ENCODE results near the gene WDR33.
A peak's percentile ranks its signal among the peaks of the same experiment; 100 is the strongest.
"Not testable (repeated sequence)": the region's sequence is repeated elsewhere in the genome, so short reads cannot be mapped to it uniquely, and the experiment has no call there.

The WDR33 gene

GRCh38 chr2:127810156-127810618, 784 bp downstream of the WDR33 start:
- intact Hi-C loops (cut with DNase I; ENCODE audit: low total_unique reads): loop anchor here (5.0 kb wide), 1 partner anchor 47 kb away; the partner anchor contains the start of gene POLR2D
- TF ChIP-seq, protein P1, sequence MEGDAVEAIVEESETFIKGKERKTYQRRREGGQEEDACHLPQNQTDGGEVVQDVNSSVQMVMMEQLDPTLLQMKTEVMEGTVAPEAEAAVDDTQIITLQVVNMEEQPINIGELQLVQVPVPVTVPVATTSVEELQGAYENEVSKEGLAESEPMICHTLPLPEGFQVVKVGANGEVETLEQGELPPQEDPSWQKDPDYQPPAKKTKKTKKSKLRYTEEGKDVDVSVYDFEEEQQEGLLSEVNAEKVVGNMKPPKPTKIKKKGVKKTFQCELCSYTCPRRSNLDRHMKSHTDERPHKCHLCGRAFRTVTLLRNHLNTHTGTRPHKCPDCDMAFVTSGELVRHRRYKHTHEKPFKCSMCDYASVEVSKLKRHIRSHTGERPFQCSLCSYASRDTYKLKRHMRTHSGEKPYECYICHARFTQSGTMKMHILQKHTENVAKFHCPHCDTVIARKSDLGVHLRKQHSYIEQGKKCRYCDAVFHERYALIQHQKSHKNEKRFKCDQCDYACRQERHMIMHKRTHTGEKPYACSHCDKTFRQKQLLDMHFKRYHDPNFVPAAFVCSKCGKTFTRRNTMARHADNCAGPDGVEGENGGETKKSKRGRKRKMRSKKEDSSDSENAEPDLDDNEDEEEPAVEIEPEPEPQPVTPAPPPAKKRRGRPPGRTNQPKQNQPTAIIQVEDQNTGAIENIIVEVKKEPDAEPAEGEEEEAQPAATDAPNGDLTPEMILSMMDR (IDR thresholded peaks at IDR 0.05): no peak
- Histone ChIP-seq H3K27me3 (no peaks in the 10 kb centered on the region), H3K4me3 (peak overlapping the region; percentile 73 to 91), H3K36me3 (no peaks in the 10 kb centered on the region), H3K9me3 (no peaks in the 10 kb centered on the region), H3K27ac (peak overlapping the region; percentile 85 to 92), H3K4me1 (peaks cover 0 to 48% (median 22%) of the 10 kb centered on the region in 4 donors)
- no peak for DNase-seq

DNA sequence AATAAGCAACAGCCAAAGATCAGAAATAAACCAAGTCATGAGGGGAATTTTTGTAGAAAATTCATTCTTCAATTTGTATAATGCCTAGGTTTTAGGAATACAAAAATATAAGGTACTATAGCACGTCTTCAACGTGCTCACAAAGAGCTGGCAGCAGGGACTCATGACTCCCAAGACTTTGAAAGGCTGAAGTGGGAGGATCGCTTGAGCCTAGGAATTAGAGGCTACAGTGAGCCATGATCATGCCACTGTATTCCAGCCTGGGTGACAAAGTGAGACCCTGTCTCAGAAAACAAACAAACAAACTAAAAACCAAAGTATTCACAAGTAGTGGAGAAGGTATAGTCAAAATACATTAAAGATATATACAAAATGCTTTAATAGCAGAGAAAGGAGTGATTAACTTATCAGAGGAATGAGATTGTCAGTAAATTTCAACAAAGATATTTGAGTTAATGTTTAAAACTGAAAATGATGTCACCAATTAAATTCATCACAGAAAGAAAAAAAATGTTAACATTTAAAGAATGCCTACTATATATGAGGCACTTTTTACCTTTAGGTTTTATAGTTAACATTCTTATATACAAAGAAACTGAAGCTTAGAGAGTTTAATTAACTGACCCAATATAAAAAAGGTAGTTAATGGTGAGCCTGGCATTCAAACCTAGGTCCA, 3.2 kb downstream of the WDR33 start:
- TF ChIP-seq, protein P1 (IDR thresholded peaks at IDR 0.05): no peak
- H3K27ac ChIP-seq: no peak overlapping the region
- no peak overlapping the region for H3K4me3 ChIP-seq
- H3K4me1 ChIP-seq: peaks cover 0 to 54% (median 23%) of the 10 kb centered on the region in 4 donors
- no peaks in the 10 kb centered on the region for H3K9me3 ChIP-seq
- intact Hi-C loops (cut with DNase I; ENCODE audit: low total_unique reads): no loop called here
- DNase-seq: no peak
- no peaks in the 10 kb centered on the region for H3K36me3 ChIP-seq
- no peaks in the 10 kb centered on the region for H3K27me3 ChIP-seq

- DNase-seq; H3K36me3 ChIP-seq; H3K4me3 ChIP-seq; H3K27me3 ChIP-seq; H3K9me3 ChIP-seq; intact Hi-C loops (cut with DNase I; ENCODE audit: low total_unique reads); H3K27ac ChIP-seq: not testable (repeated sequence)
- H3K4me1 ChIP-seq: peaks cover 0 to 59% (median 23%) of the 10 kb centered on the region in 4 donors
Measured at GRCh38 chr2:127806860-127807259, 4.1 kb downstream of the WDR33 start.

- intact Hi-C loops (cut with DNase I; ENCODE audit: low total_unique reads): no loop called here
- peaks cover 0 to 69% (median 23%) of the 10 kb centered on the region in 4 donors for H3K4me1 ChIP-seq
- H3K27ac ChIP-seq: no peak overlapping the region
- H3K4me3 ChIP-seq: no peak overlapping the region
- TF ChIP-seq, protein P1 (IDR thresholded peaks at IDR 0.05): no peak
- no peaks in the 10 kb centered on the region for H3K27me3 ChIP-seq
- DNase-seq: no peak
- H3K9me3 ChIP-seq: no peaks in the 10 kb centered on the region
- H3K36me3 ChIP-seq: no peaks in the 10 kb centered on the region
Measured at GRCh38 chr2:127805491-127805890, 5.5 kb downstream of the WDR33 start.

- no peaks in the 10 kb centered on the region for H3K36me3 ChIP-seq
- no peak overlapping the region for H3K27ac ChIP-seq
- no peak for DNase-seq
- H3K4me1 ChIP-seq: peaks cover 0 to 52% (median 4%) of the 10 kb centered on the region in 4 donors
- H3K9me3 ChIP-seq: no peaks in the 10 kb centered on the region
- intact Hi-C loops (cut with DNase I; ENCODE audit: low total_unique reads): no loop called here
- TF ChIP-seq, protein P1 (IDR thresholded peaks at IDR 0.05): no peak
- no peak overlapping the region for H3K4me3 ChIP-seq
- H3K27me3 ChIP-seq: no peaks in the 10 kb centered on the region
Measured at GRCh38 chr2:127799926-127800325, 11.0 kb downstream of the WDR33 start.

DNA sequence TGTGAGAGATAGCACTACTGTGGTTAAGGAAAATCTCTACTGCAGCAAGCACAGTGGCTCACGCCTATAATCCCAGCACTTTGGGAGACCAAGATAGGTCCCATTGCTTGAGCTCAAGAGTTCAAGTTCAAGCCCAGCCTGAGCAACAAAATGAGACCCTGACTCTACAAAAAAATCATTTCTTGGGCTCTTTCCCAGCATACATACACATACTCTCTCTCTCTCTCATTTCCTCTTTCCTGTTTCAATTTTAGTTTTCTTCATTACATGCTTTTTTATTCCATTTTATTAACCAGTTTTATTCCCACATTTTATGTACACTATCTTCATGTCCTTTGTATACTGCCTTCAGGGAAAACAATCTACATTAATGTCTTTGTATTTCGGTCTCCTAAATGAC, 14.6 kb downstream of the WDR33 start:
- Histone ChIP-seq H3K27ac (no peak overlapping the region), H3K9me3 (no peaks in the 10 kb centered on the region), H3K36me3 (no peaks in the 10 kb centered on the region), H3K4me3 (no peak overlapping the region), H3K27me3 (no peaks in the 10 kb centered on the region), H3K4me1 (peaks cover 0 to 59% (median 8%) of the 10 kb centered on the region in 4 donors)
- intact Hi-C loops (cut with DNase I; ENCODE audit: low total_unique reads): no loop called here
- no peak for DNase-seq
- TF ChIP-seq, protein P1 (IDR thresholded peaks at IDR 0.05): no peak

DNA sequence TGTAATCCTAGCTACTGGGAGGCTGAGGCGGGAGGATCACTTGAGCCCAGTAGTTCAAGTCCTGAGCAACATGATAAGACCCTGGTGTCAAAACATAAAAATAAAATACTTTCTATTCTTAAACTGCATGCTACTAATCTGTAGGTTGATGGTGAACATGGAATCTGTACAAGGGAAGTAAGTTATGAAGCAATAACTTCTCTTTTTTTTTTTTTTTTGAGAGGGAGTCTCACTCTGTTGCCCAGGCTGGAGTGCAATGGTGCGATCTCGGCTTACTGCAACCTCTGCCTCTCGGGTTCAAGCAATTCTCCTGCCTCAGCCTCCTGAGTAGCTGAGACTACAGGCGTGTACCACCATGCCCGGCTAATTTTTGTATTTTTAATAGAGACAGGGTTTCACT, 16.1 kb downstream of the WDR33 start:
- intact Hi-C loops (cut with DNase I; ENCODE audit: low total_unique reads); H3K9me3 ChIP-seq; H3K27me3 ChIP-seq; H3K36me3 ChIP-seq; H3K4me3 ChIP-seq; H3K27ac ChIP-seq; DNase-seq: not testable (repeated sequence)
- peaks cover 0 to 63% (median 19%) of the 10 kb centered on the region in 4 donors for H3K4me1 ChIP-seq

Measured in tibial artery (tissue), 4 donors.